ENCODE results near the gene CENPK.

DNA sequence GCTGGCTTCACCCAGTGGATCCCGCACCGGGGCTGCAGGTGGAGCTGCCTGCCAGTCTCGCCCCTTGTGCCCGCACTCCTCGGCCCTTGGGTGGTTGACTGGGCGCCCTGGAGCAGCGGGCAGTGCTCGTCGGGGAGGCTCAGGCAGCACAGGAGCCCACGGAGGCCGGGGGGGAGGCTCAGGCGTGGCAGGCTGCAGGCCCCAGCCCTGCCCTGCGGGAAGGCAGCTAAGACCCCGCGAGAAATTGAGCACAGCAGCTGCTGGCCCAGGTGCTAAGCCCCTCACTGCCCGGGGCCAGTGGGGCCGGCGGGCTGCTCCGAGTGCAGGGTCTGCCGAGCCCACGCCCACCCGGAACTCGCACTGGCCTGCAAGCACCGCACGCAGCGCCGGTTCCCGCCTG, 77.6 kb downstream of the CENPK start:
- TF ChIP-seq ELF2 (CRISPR knock-in tag; IDR thresholded peaks at IDR 0.05), result no peak
- no peak for TF ChIP-seq ZNF699 (CRISPR knock-in tag; IDR thresholded peaks at IDR 0.05; ENCODE audit: insufficient replicate concordance)
- TF ChIP-seq, protein P1, sequence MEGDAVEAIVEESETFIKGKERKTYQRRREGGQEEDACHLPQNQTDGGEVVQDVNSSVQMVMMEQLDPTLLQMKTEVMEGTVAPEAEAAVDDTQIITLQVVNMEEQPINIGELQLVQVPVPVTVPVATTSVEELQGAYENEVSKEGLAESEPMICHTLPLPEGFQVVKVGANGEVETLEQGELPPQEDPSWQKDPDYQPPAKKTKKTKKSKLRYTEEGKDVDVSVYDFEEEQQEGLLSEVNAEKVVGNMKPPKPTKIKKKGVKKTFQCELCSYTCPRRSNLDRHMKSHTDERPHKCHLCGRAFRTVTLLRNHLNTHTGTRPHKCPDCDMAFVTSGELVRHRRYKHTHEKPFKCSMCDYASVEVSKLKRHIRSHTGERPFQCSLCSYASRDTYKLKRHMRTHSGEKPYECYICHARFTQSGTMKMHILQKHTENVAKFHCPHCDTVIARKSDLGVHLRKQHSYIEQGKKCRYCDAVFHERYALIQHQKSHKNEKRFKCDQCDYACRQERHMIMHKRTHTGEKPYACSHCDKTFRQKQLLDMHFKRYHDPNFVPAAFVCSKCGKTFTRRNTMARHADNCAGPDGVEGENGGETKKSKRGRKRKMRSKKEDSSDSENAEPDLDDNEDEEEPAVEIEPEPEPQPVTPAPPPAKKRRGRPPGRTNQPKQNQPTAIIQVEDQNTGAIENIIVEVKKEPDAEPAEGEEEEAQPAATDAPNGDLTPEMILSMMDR (IDR thresholded peaks at IDR 0.05 in 2 of 3, conservative IDR thresholded peaks at IDR 0.05 in 1 of 3; ENCODE audit: insufficient read depth in 2 of 3, low read depth in 1 of 3, low read length in 3 of 3), result no peak
- TF ChIP-seq, protein P2, sequence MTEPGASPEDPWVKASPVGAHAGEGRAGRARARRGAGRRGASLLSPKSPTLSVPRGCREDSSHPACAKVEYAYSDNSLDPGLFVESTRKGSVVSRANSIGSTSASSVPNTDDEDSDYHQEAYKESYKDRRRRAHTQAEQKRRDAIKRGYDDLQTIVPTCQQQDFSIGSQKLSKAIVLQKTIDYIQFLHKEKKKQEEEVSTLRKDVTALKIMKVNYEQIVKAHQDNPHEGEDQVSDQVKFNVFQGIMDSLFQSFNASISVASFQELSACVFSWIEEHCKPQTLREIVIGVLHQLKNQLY (CRISPR knock-in tag; conservative IDR thresholded peaks at IDR 0.05), result no peak
- no peak for TF ChIP-seq ZNF830 (CRISPR knock-in tag; IDR thresholded peaks at IDR 0.05)
- no peak for TF ChIP-seq CHD4 (IDR thresholded peaks at IDR 0.05; ENCODE audit: insufficient read depth, insufficient replicate concordance, low read depth, low read length, poor library complexity, severe bottlenecking)
- TF ChIP-seq TAF1 (IDR thresholded peaks at IDR 0.05; ENCODE audit: control insufficient read depth, extremely low read depth, insufficient read depth, low read length, severe bottlenecking), result no peak
- TF ChIP-seq POLR2AphosphoS5 (IDR thresholded peaks at IDR 0.05; ENCODE audit: control insufficient read depth, insufficient read depth, low read depth, low read length), result no peak
- no peak for TF ChIP-seq MAFF (IDR thresholded peaks at IDR 0.05; ENCODE audit: low read length)
- no peak for TF ChIP-seq FOXA1 (IDR thresholded peaks at IDR 0.05; ENCODE audit: borderline replicate concordance)
- TF ChIP-seq ZBED1 (IDR thresholded peaks at IDR 0.05), result no peak

Data from K562 (cell line).